Gastrocnemius medialis (tissue), 4 donors: Measurements from ENCODE around the gene TMEM209.

Experiments
- CTCF ChIP-seq, 5 experiments: fragments of 450-650 bp in 3 of 5; fragments of 200-600 bp in 2 of 5; sonication (generic) in 2 of 5; IDR thresholded peaks in 4 of 5; conservative IDR thresholded peaks in 1 of 5; 1 replicate in 4 of 5; 2 replicates in 1 of 5; pipeline ENCODE4 v1.5.1; 2016 to 2019; ENCODE audit warnings: antibody characterized with exemption in 5 of 5, mild to moderate bottlenecking in 3 of 5, moderate library complexity in 3 of 5
- POLR2A ChIP-seq, 2 donors: fragments of 450-650 bp; IDR thresholded peaks; one replicate each; pipeline ENCODE4 v1.6.1; 2017; ENCODE audit warnings: antibody characterized with exemption in 2 of 2, mild to moderate bottlenecking in 2 of 2, moderate library complexity in 2 of 2

DNA sequence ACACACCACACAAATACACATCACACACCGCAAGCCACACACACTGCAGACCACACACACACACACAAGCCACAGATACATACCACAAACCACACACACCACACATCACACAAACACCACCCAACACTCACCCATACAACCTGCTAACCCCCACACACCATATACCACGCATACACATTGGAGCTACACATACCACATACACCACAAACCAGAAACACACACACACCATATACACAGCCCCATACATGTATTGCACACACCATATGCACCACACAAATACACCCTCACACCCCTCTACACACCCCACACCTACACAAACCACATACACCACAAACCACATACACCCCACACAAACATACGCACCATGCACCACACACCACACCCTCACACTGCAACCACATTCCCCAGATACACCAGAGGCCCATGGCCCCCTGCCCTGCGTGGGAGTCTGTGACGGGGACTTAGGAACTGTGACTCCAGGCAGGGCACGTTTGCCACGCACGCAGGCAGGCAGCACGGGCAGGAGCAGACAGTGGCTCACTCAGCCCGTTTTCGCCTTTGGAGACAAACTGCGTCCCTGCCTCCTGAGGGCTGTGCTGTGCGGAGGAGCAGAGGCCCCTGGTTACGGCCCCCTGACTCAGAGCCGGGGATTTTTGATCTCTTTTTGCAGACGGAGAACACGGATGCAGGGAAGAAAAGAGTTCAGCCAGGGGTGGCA, 52.6 kb downstream of the TMEM209 start:
- TF ChIP-seq POLR2A (IDR thresholded peaks at IDR 0.05) (no peak), CTCF (IDR thresholded peaks at IDR 0.05 in 4 of 5, conservative IDR thresholded peaks at IDR 0.05 in 1 of 5) (no peak)
